ENCODE results near the gene TACO1. TPM values are rescaled to one million over a fixed set of nuclear protein-coding genes. Genes with fewer than 3 reads are reported as not detected.

Gene TACO1
- total RNA-seq, 2 donors from 2014 or later: 34.1 to 51.6 TPM

- Histone ChIP-seq H3K9me3 (no peaks in the 10 kb centered on the region), H3K36me3 (peaks cover 12% of the 10 kb centered on the region), H3K27me3 (no peaks in the 10 kb centered on the region), H3K4me1 (no peaks in the 10 kb centered on the region), H3K4me3 (no peak overlapping the region), H3K9ac (ENCODE audit: low read depth in 2 of 2, low read length in 2 of 2) (no peak overlapping the region), H3K27ac (no peak overlapping the region)
- no peak for DNase-seq
- no peak for TF ChIP-seq CTCF (IDR thresholded peaks at IDR 0.05)
- intact Hi-C loops (cut with DNase I): no loop called here
Measured at GRCh38 chr17:63587770-63588169, 12.9 kb upstream of the TACO1 start.

GRCh38 chr17:63588797-63589196 lies 11.9 kb upstream of the TACO1 start:
- no peak overlapping the region for H3K4me3 ChIP-seq
- no peak overlapping the region for H3K9ac ChIP-seq (ENCODE audit: low read depth in 2 of 2, low read length in 2 of 2)
- H3K27me3 ChIP-seq: no peaks in the 10 kb centered on the region
- intact Hi-C loops (cut with DNase I): no loop called here
- no peak overlapping the region for H3K27ac ChIP-seq
- H3K4me1 ChIP-seq: no peaks in the 10 kb centered on the region
- peaks cover 12% of the 10 kb centered on the region for H3K36me3 ChIP-seq
- no peak for DNase-seq
- TF ChIP-seq CTCF (IDR thresholded peaks at IDR 0.05): no peak
- no peaks in the 10 kb centered on the region for H3K9me3 ChIP-seq

GRCh38 chr17:63589646-63590045 lies 11.0 kb upstream of the TACO1 start:
- intact Hi-C loops (cut with DNase I): no loop called here
- no peak for DNase-seq
- no peak for TF ChIP-seq CTCF (IDR thresholded peaks at IDR 0.05)
- H3K27me3 ChIP-seq: no peaks in the 10 kb centered on the region
- H3K9me3 ChIP-seq: no peaks in the 10 kb centered on the region
- H3K27ac ChIP-seq: no peak overlapping the region
- peaks cover 12% of the 10 kb centered on the region for H3K36me3 ChIP-seq
- H3K9ac ChIP-seq (ENCODE audit: low read depth in 2 of 2, low read length in 2 of 2): no peak overlapping the region
- no peaks in the 10 kb centered on the region for H3K4me1 ChIP-seq
- no peak overlapping the region for H3K4me3 ChIP-seq

GRCh38 chr17:63592797-63593196 lies 7.9 kb upstream of the TACO1 start:
- Histone ChIP-seq H3K9ac (ENCODE audit: low read depth in 2 of 2, low read length in 2 of 2) (no peak overlapping the region), H3K4me3 (no peak overlapping the region), H3K9me3 (no peaks in the 10 kb centered on the region), H3K27ac (no peak overlapping the region), H3K4me1 (no peaks in the 10 kb centered on the region), H3K36me3 (peaks cover 12% of the 10 kb centered on the region), H3K27me3 (no peaks in the 10 kb centered on the region)
- TF ChIP-seq CTCF (IDR thresholded peaks at IDR 0.05): no peak
- intact Hi-C loops (cut with DNase I): no loop called here
- no peak for DNase-seq

- H3K4me1 ChIP-seq: peaks cover 2% of the 10 kb centered on the region
- no peak for TF ChIP-seq CTCF (IDR thresholded peaks at IDR 0.05)
- no peak overlapping the region for H3K4me3 ChIP-seq
- no peaks in the 10 kb centered on the region for H3K27me3 ChIP-seq
- DNase-seq: no peak
- intact Hi-C loops (cut with DNase I): no loop called here
- no peaks in the 10 kb centered on the region for H3K9me3 ChIP-seq
- no peaks in the 10 kb centered on the region for H3K36me3 ChIP-seq
- no peak overlapping the region for H3K27ac ChIP-seq
- no peak overlapping the region for H3K9ac ChIP-seq (ENCODE audit: low read depth in 2 of 2, low read length in 2 of 2)
Measured at GRCh38 chr17:63595132-63595531, 5.6 kb upstream of the TACO1 start.
